IPS-15b (cell line): ENCODE measurements around the gene RHOB.

Experiments
- H3K27me3 ChIP-seq: one replicate; pipeline ENCODE4 v1.6.1; 2013; ENCODE audit warnings: low read length; ENCODE audit not compliant: control insufficient read depth, insufficient read depth
- H3K36me3 ChIP-seq: one replicate; pipeline ENCODE4 v1.6.1; 2013; ENCODE audit warnings: low read length; ENCODE audit not compliant: control insufficient read depth, insufficient read depth
- H3K4me1 ChIP-seq: one replicate; pipeline ENCODE4 v1.6.1; 2013; ENCODE audit warnings: mild to moderate bottlenecking, low read length; ENCODE audit not compliant: control insufficient read depth, insufficient read depth
- H3K4me3 ChIP-seq: one replicate; pipeline ENCODE4 v1.5.1; 2013; ENCODE audit warnings: low read depth, low read length
- H3K9ac ChIP-seq: one replicate; pipeline ENCODE4 v1.6.1; 2013; ENCODE audit warnings: low read depth, mild to moderate bottlenecking, low read length
- H3K9me3 ChIP-seq: one replicate; pipeline ENCODE4 v1.6.1; 2013; ENCODE audit warnings: mild to moderate bottlenecking, low read length; ENCODE audit not compliant: control insufficient read depth, insufficient read depth

RHOB gene

GRCh38 chr2:20444101-20444992 is 2.5 kb upstream of the RHOB start:
- Histone ChIP-seq H3K9me3 (no peaks in the 10 kb centered on the region), H3K36me3 (no peaks in the 10 kb centered on the region), H3K4me3 (no peak overlapping the region), H3K27me3 (peaks cover 35% of the 10 kb centered on the region), H3K9ac (no peak overlapping the region), H3K4me1 (peaks cover 5% of the 10 kb centered on the region)

GRCh38 chr2:20444993-20445910 is 1.6 kb upstream of the RHOB start:
- Histone ChIP-seq H3K9me3 (no peaks in the 10 kb centered on the region), H3K4me3 (no peak overlapping the region), H3K36me3 (no peaks in the 10 kb centered on the region), H3K9ac (no peak overlapping the region), H3K4me1 (peaks cover 13% of the 10 kb centered on the region), H3K27me3 (peaks cover 38% of the 10 kb centered on the region)

- H3K27me3 ChIP-seq = peaks cover 46% of the 10 kb centered on the region
- no peaks in the 10 kb centered on the region for H3K36me3 ChIP-seq
- peaks cover 24% of the 10 kb centered on the region for H3K4me1 ChIP-seq
- no peaks in the 10 kb centered on the region for H3K9me3 ChIP-seq
- H3K9ac ChIP-seq = no peak overlapping the region
- peak overlapping the region; percentile 48 for H3K4me3 ChIP-seq
Measured at GRCh38 chr2:20446255-20446916, 488 bp upstream of the RHOB start.

GRCh38 chr2:20447437-20448245 is 767 bp downstream of the RHOB start:
- H3K27me3 ChIP-seq = peaks cover 58% of the 10 kb centered on the region
- no peaks in the 10 kb centered on the region for H3K36me3 ChIP-seq
- peaks cover 25% of the 10 kb centered on the region for H3K4me1 ChIP-seq
- peak overlapping the region; percentile 88 for H3K4me3 ChIP-seq
- peak overlapping the region; percentile 71 for H3K9ac ChIP-seq
- no peaks in the 10 kb centered on the region for H3K9me3 ChIP-seq

GRCh38 chr2:20448246-20448976 is 1.5 kb downstream of the RHOB start:
- no peaks in the 10 kb centered on the region for H3K9me3 ChIP-seq
- H3K4me3 ChIP-seq = peak overlapping the region; percentile 88
- H3K36me3 ChIP-seq = no peaks in the 10 kb centered on the region
- no peak overlapping the region for H3K9ac ChIP-seq
- H3K27me3 ChIP-seq = peaks cover 66% of the 10 kb centered on the region
- H3K4me1 ChIP-seq = peaks cover 25% of the 10 kb centered on the region

GRCh38 chr2:20448977-20449306 is 2.1 kb downstream of the RHOB start:
- Histone ChIP-seq H3K27me3 (peaks cover 71% of the 10 kb centered on the region), H3K4me3 (peak overlapping the region; percentile 19), H3K36me3 (no peaks in the 10 kb centered on the region), H3K4me1 (peaks cover 25% of the 10 kb centered on the region), H3K9me3 (no peaks in the 10 kb centered on the region), H3K9ac (no peak overlapping the region)

GRCh38 chr2:20449501-20450200 is 2.8 kb downstream of the RHOB start:
- Histone ChIP-seq H3K4me1 (peaks cover 25% of the 10 kb centered on the region), H3K9me3 (no peaks in the 10 kb centered on the region), H3K36me3 (no peaks in the 10 kb centered on the region), H3K27me3 (peaks cover 75% of the 10 kb centered on the region), H3K4me3 (peak overlapping the region; percentile 10), H3K9ac (no peak overlapping the region)

GRCh38 chr2:20450201-20450999 is 3.5 kb downstream of the RHOB start:
- peaks cover 75% of the 10 kb centered on the region for H3K27me3 ChIP-seq
- H3K9me3 ChIP-seq = no peaks in the 10 kb centered on the region
- peak overlapping the region; percentile 10 for H3K4me3 ChIP-seq
- H3K36me3 ChIP-seq = no peaks in the 10 kb centered on the region
- H3K9ac ChIP-seq = no peak overlapping the region
- H3K4me1 ChIP-seq = peaks cover 23% of the 10 kb centered on the region

- peaks cover 23% of the 10 kb centered on the region for H3K4me1 ChIP-seq
- H3K9me3 ChIP-seq = no peaks in the 10 kb centered on the region
- peaks cover 71% of the 10 kb centered on the region for H3K27me3 ChIP-seq
- H3K36me3 ChIP-seq = no peaks in the 10 kb centered on the region
- H3K4me3 ChIP-seq = no peak overlapping the region
- H3K9ac ChIP-seq = no peak overlapping the region
Measured at GRCh38 chr2:20451000-20451290, 4.1 kb downstream of the RHOB start.

GRCh38 chr2:20451341-20451740 is 4.5 kb downstream of the RHOB start:
- peaks cover 70% of the 10 kb centered on the region for H3K27me3 ChIP-seq
- no peak overlapping the region for H3K4me3 ChIP-seq
- peaks cover 23% of the 10 kb centered on the region for H3K4me1 ChIP-seq
- H3K9ac ChIP-seq = no peak overlapping the region
- H3K36me3 ChIP-seq = no peaks in the 10 kb centered on the region
- no peaks in the 10 kb centered on the region for H3K9me3 ChIP-seq
